Astrocyte of the cerebellum (primary cell): ENCODE data around the gene SUFU.

Experiments used
- DNase-seq: peaks from one replicate; pipeline ENCODE4 v3.0.0-alpha.2; 2011; ENCODE audit warnings: low read depth
- H3K4me3 ChIP-seq: 2 replicates; pipeline ENCODE4 v1.5.1; 2011; ENCODE audit warnings: mild to moderate bottlenecking, low read depth, low read length, moderate library complexity
- CTCF ChIP-seq: IDR thresholded peaks from 2 replicates; pipeline ENCODE4 v1.5.1; 2012; ENCODE audit warnings: low read length, low read depth, moderate library complexity, mild to moderate bottlenecking; ENCODE audit errors: missing control alignments
- in situ Hi-C: cut with HindIII; loops from 2 replicates; pipeline ENCODE4 v1.10.0; 2017; ENCODE audit warnings: low sequenced_read_pairs

SUFU gene

DNA sequence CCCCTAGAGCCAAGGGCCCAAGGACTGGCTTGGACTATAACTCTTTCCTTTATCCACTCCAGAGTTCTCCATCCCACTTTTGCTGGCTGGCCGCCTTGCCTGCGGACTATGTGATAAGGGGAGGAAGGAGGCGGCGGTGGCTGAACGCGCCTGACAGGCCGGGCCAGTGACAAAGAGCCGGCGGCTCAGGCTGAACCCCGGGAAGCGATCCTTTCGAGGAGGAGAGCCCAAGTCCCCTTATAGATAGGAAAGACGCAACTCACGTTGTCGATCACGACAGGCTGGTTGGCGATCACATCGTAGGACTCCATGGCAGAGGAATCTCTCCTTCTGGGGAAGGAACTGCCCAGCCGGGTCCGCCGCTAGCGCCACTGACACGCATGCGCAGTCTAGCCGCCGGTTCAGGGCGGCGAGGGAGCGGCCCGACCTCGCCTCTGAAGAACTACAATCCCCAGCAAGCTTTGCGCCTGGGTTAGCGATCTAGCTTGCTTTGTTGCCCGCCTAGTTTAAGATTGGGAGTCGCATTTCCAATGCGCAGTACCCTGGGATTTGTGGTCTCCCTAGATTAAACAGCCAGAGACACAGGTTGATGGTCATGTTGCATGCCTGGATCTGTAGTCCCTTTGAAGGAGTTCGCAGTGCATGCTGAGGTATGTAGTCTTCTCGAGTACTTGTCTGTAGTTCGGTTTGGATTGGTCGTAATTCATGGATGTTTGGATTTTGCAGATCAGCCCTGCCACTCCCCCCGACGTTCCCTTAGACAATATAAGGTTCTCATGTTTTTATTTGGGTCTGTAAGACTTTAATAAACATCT is 1.2 kb upstream of the SUFU start, which contains the start of gene ACTR1A:
TSS of gene ACTR1A (minus strand) at position 376 of the 815 bp plus-strand sequence. CDS start at position 311, 65 bp downstream.
- TF ChIP-seq CTCF = no peak
- DNase-seq = peak; percentile 100
- in situ Hi-C loops = loop anchor here (10.0 kb wide), 2 partner anchors 92 to 278 kb away; partner anchors contain the start of gene ELOVL3
- peak within 1 kb of the TSS; percentile 98 for H3K4me3 ChIP-seq

- TF ChIP-seq CTCF = no peak
- no peak for DNase-seq
- H3K4me3 ChIP-seq = peak overlapping the region; percentile 98
- in situ Hi-C loops = loop anchor here (10.0 kb wide), 2 partner anchors 90 to 280 kb away; partner anchors contain the start of gene ELOVL3
These were observed 605 bp downstream of the SUFU start for GRCh38 chr10:102504179-102504975.

DNA sequence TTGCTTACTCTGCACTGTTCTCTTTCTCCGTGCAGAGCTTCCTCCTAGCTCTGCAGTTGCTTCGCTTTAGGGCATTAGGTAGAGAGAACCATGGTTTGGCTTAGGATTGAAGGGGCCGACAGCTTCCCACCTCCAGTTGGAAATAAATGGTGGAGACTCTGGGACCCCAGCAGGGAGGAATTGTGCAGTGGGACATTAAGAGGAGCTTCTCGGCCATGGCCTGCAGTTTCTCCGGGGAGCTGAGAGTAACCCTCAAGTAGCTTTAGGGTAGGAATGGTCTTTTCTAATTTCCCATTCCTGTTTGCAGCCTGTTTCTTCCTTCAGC is 1.2 kb downstream of the SUFU start:
- no peak for TF ChIP-seq CTCF
- in situ Hi-C loops = loop anchor here (10.0 kb wide), 2 partner anchors 90 to 280 kb away; partner anchors contain the start of gene ELOVL3
- no peak for DNase-seq
- H3K4me3 ChIP-seq = peak overlapping the region; percentile 98

DNA sequence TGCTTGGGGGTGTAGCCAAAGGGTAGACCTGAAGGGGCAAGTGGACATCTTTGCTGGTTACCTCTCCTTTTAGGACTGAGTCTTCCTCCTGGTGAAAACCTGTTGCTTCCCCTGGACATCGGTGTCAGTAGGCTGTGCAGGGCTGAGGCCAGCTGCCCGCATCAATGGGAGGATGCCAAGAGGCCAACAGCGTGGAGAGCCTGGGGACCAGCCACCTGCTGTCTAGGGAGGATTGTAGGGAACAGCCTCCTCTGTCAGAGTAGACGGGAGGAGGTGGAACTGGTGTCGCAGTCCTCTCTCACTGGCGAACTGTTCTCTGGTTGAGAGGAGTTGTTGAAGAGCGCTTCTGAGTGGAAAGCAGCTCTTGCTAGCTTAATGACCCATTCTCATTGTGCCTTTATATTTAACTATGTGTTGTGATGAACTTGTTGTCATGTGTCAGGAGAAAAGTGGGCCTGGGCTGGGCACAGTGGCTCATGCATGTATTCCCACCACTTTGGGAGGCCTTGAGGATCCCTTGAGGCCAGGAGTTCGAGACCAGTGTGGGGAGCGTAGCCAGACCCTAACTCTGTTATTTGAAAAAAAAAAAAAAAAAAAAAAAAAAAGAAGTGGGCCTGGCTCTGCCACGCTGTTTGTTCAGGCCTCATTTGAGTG is 1.8 kb downstream of the SUFU start:
- DNase-seq = no peak
- no peak for TF ChIP-seq CTCF
- peak overlapping the region; percentile 98 for H3K4me3 ChIP-seq
- in situ Hi-C loops = loop anchor here (10.0 kb wide), 2 partner anchors 89 to 281 kb away; partner anchors contain the start of gene ELOVL3

- TF ChIP-seq CTCF = no peak
- in situ Hi-C loops = loop anchor here (10.0 kb wide), 2 partner anchors 87 to 283 kb away; partner anchors contain the start of gene ELOVL3
- H3K4me3 ChIP-seq = no peak overlapping the region
- DNase-seq = no peak
These were observed 3.7 kb downstream of the SUFU start for GRCh38 chr10:102507521-102507920.

- in situ Hi-C loops = loop anchor here (10.0 kb wide), 2 partner anchors 86 to 284 kb away; partner anchors contain the start of gene ELOVL3
- DNase-seq = no peak
- H3K4me3 ChIP-seq = no peak overlapping the region
- no peak for TF ChIP-seq CTCF
These were observed 4.7 kb downstream of the SUFU start for GRCh38 chr10:102508506-102508905.
